M059J (cell line): Measurements from ENCODE around the gene PXDC1. TPM values are rescaled to one million over a fixed set of nuclear protein-coding genes. Genes with fewer than 3 reads are reported as not detected.
"Not testable (repeated sequence)": the region's sequence is repeated elsewhere in the genome, so short reads cannot be mapped to it uniquely, and the experiment has no call there.

Experiments
- DNase-seq: peaks from one replicate; pipeline ENCODE4 v3.0.0-alpha.2; 2012; ENCODE audit warnings: low read depth
- total RNA-seq: library from RNA; depleted of rRNA; stranded (reverse); fragments of >200 nt; shearing (Covaris generic); gene quantifications from 2 replicates; pipeline ENCODE4 v1.2.3, GENCODE V29; 2014

PXDC1 gene
- total RNA-seq, 1 experiment from 2014 or later = 89.8 TPM

DNA sequence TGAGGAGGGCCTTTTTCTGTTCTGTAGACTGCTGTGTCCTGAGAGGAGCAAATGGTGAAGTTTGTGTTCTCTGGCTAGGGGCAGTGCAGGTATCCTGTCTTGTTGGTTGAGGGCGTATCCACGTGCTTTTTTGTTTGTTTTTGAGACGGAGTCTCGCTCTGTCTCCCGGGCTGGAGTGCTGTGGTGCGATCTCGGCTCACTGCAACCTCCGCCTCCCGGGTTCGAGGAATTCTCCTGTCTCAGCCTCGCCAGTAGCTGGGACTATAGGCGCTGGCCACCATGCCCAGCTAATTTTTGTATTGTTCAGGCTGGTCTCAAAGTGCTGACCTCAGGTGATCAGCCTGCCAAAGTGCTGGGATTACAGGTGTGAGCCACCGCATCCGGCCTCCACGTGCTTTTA, 10.8 kb upstream of the PXDC1 start:
- no peak for DNase-seq

GRCh38 chr6:3761989-3762270, 10.4 kb upstream of the PXDC1 start:
- DNase-seq = no peak

GRCh38 chr6:3759646-3760232, 8.2 kb upstream of the PXDC1 start:
- DNase-seq = no peak

DNA sequence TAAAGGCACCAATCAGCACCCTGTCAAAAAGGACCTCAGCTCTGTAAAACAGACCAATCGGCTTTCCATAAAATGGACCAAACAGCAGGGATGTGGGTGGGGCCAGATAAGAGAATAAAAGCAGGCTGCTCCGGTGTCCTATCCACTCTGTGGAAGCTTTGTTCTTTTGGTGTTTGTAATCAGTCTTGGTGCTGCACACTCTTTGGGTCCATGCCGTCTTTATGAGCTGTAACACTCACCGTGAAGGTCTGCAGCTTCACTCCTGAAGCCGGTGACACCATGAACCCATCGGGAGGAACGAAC, 7.3 kb upstream of the PXDC1 start:
- no peak for DNase-seq

GRCh38 chr6:3757998-3758841, 6.7 kb upstream of the PXDC1 start:
- not testable (repeated sequence) for DNase-seq

DNA sequence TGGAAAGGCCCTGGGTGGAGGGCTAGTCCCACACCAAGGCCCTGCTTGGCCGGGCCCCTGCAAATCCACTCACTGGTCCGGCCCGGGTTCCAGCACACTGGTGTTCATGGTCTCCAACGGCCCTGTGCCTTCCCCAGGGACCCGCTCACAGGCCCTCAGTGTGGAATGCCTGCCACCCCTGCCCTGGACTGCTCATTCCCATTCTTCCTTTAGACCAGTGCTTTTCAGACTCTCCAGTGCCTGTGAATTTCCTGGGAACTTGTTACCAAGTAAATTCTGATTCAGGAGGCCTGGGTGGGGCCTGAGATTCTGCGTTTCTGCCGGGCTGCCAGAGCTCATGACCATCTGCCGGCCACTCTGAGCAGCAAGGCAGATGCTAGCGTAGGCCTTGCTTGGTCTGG, 5.7 kb upstream of the PXDC1 start:
- DNase-seq = no peak

GRCh38 chr6:3756546-3756945, 5.0 kb upstream of the PXDC1 start:
- no peak for DNase-seq

- no peak for DNase-seq
These were observed 4.4 kb upstream of the PXDC1 start for GRCh38 chr6:3755637-3756545.

DNA sequence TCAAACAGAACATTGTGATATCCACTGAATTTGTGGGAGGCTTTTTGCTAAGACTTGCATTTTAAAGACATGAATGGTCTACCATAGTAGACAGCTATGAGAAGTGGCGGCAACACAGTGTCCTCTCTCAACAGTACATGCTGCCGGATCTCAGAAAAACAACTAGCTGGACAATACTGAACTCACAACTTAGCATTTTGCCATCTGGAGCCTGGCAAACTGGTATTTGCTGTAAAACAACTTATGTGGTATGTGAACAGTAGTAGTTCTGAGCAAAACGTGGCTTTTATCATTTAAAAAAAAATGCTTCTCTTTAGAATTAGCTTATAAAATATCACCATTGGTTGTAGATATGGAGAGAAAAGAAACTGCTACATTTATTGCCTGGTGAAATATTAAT, 3.3 kb upstream of the PXDC1 start:
- DNase-seq = no peak

DNA sequence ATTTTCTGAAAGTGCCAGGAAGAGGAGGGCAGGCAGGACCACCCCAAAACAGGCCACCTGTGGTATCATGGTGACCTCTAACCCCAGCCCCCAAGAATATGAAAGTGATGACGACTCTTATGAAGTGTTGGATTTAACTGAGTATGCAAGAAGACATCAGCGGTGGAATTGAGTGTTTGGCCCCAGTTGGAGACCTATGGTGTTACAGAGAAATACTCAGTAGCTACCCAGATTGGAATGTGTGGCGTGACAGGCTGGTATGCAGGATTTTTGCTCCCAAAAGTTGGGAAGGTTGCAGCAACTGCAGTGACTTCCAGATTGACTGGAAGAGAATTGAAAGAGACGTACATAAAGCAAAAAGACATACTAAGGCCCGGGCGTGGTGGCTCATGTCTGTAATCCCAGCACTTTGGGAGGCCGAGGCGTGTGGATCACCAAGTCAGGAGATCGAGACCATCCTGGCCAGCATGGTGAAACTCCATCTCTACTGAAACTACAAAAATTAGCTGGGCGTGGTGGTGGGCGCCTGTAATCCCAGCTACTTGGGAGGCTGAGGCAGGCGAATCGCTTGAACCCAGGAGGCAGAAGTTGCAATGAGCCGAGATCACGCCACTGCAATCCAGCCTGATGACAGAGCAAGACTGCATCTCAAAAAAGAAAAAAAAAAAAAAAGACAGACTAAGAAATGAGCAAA, 2.7 kb upstream of the PXDC1 start:
- DNase-seq = not testable (repeated sequence)

GRCh38 chr6:3753228-3753835, 1.8 kb upstream of the PXDC1 start:
- no peak for DNase-seq

GRCh38 chr6:3752531-3753227, 1.2 kb upstream of the PXDC1 start:
- DNase-seq = no peak

GRCh38 chr6:3751730-3752530, 417 bp upstream of the PXDC1 start:
- DNase-seq = peak; percentile 92

DNA sequence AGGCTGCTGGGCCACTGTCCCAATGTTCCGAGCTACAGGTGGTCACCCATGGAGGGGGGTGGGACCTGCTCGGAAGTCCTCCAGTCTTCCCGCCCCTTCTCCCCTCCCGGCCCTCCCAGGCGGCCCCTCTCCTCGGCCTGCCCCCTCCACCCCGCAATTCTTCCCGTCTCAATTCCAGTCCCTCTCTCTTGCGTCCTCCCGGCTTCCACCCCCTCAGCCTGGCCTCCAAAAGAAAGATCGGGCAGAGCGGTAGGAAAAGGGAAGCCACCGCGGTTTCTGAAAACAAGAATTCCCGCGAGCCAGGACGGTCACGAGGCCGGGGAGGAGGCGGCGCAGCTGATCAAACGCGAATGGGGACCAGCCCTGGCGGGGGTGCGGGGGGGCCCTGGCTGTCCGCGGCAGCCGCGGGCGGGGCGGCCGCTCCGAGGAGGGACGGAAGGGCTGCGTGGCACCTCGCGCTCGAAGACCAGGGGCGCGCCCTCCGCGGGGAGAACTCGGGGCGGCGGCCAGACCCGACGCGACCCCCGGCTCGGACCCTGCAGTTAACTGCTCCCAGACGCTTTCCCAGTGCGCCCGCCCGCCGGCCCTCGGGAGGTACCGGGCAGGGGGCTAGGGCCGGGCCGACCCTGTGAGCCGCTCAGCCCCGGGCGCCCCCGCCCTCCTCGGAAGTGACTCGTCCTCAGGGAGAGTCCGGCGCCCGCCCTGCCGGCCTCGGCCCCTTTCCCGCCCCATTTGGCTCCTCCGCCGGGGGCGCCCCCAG, 1.0 kb downstream of the PXDC1 start:
- peak; percentile 91 for DNase-seq

- peak; percentile 93 for DNase-seq
These were observed 1.6 kb downstream of the PXDC1 start for GRCh38 chr6:3749977-3750316.

GRCh38 chr6:3749067-3749841, 2.3 kb downstream of the PXDC1 start:
- DNase-seq = no peak

- peak; percentile 81 for DNase-seq
These were observed 3.1 kb downstream of the PXDC1 start for GRCh38 chr6:3748208-3749066.
